Measurements from ENCODE around the gene WDR90.

The WDR90 gene

DNA sequence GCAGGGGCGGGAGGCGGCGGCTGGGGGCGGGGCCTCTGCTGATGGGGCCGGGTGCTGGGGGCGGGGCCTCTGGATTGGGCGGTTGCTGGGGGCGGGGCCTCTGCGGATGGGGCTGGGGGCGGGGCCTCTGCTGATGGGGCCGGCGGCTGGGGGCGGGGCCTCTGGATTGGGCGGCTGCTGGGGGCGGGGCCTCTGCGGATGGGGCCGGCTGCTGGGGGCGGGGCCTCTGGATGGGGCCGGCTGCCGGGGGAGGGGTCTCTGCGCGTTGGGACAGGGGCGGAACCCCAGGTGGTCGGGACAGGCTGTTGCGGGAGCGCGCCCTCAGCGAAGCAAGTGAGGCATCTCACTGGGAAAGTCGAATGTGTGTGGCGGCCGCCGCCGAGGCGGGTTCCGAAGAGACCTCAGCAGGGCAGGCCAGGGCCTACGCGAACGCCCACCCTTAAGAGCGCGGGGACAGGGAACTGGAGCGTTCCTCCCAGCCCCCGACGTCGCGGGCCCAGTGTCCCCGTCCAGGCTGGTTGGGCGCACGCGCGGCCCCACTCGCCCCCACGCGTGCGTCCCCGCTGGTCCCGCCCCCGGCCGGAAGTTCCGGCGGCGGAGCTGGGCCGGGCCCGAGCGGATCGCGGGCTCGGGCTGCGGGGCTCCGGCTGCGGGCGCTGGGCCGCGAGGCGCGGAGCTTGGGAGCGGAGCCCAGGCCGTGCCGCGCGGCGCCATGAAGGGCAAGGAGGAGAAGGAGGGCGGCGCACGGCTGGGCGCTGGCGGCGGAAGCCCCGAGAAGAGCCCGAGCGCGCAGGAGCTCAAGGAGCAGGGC, 30.9 kb downstream of the WDR90 start, which contains the start of gene STUB1:
Gene STUB1, plus strand, starts transcription at position 597 of the 811 bp plus-strand sequence. Its CDS starts 116 bp downstream, at position 713.
- H2AFZ ChIP-seq = peak within 1 kb of the TSS; percentile 72
- no peaks in the 10 kb centered on the region for H3K36me3 ChIP-seq (ENCODE audit: control insufficient read depth, insufficient read depth, low read length)
- H3K79me2 ChIP-seq = peaks cover 8% of the 10 kb centered on the region
- H3K9ac ChIP-seq = peak within 1 kb of the TSS; percentile 73
- no peaks in the 10 kb centered on the region for H3K9me3 ChIP-seq (ENCODE audit: control insufficient read depth, low read length)
- no peaks in the 10 kb centered on the region for H3K27me3 ChIP-seq (ENCODE audit: control insufficient read depth, insufficient read depth, low read length)
- H3K4me2 ChIP-seq (ENCODE audit: low read length) = peak within 1 kb of the TSS; percentile 99
- H3K4me3 ChIP-seq (ENCODE audit: low read depth, low read length) = peak within 1 kb of the TSS; percentile 77
- peaks cover 9% of the 10 kb centered on the region for H3K4me1 ChIP-seq
- TF ChIP-seq, protein P1, sequence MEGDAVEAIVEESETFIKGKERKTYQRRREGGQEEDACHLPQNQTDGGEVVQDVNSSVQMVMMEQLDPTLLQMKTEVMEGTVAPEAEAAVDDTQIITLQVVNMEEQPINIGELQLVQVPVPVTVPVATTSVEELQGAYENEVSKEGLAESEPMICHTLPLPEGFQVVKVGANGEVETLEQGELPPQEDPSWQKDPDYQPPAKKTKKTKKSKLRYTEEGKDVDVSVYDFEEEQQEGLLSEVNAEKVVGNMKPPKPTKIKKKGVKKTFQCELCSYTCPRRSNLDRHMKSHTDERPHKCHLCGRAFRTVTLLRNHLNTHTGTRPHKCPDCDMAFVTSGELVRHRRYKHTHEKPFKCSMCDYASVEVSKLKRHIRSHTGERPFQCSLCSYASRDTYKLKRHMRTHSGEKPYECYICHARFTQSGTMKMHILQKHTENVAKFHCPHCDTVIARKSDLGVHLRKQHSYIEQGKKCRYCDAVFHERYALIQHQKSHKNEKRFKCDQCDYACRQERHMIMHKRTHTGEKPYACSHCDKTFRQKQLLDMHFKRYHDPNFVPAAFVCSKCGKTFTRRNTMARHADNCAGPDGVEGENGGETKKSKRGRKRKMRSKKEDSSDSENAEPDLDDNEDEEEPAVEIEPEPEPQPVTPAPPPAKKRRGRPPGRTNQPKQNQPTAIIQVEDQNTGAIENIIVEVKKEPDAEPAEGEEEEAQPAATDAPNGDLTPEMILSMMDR (IDR thresholded peaks at IDR 0.05) = no peak
- peak within 1 kb of the TSS; percentile 79 for H3K27ac ChIP-seq

DNA sequence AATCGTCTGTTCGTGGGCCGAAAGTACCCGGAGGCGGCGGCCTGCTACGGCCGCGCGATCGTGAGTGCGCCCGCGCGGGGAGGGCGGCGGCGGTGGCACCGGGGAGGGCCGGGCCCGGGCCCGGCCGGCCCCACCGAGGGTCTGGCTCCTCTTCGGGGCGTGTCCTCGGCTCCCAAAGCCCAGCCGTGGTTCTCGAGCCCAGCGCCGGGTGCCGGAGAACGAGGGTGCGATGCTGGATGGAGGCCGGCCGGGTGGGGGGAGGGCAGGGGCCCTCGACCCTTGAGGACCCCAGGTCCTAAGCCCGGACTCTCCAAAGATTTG, 31.4 kb downstream of the WDR90 start:
- Histone ChIP-seq H3K79me2 (peaks cover 8% of the 10 kb centered on the region), H2AFZ (no peak overlapping the region), H3K27ac (peak overlapping the region; percentile 79), H3K4me2 (ENCODE audit: low read length) (peak overlapping the region; percentile 79), H3K4me3 (ENCODE audit: low read depth, low read length) (peak overlapping the region; percentile 77), H3K9ac (peak overlapping the region; percentile 73), H3K36me3 (ENCODE audit: control insufficient read depth, insufficient read depth, low read length) (no peaks in the 10 kb centered on the region), H3K4me1 (peaks cover 9% of the 10 kb centered on the region), H3K9me3 (ENCODE audit: control insufficient read depth, low read length) (no peaks in the 10 kb centered on the region), H3K27me3 (ENCODE audit: control insufficient read depth, insufficient read depth, low read length) (no peaks in the 10 kb centered on the region)
- TF ChIP-seq, protein P1 (IDR thresholded peaks at IDR 0.05) = no peak

DNA sequence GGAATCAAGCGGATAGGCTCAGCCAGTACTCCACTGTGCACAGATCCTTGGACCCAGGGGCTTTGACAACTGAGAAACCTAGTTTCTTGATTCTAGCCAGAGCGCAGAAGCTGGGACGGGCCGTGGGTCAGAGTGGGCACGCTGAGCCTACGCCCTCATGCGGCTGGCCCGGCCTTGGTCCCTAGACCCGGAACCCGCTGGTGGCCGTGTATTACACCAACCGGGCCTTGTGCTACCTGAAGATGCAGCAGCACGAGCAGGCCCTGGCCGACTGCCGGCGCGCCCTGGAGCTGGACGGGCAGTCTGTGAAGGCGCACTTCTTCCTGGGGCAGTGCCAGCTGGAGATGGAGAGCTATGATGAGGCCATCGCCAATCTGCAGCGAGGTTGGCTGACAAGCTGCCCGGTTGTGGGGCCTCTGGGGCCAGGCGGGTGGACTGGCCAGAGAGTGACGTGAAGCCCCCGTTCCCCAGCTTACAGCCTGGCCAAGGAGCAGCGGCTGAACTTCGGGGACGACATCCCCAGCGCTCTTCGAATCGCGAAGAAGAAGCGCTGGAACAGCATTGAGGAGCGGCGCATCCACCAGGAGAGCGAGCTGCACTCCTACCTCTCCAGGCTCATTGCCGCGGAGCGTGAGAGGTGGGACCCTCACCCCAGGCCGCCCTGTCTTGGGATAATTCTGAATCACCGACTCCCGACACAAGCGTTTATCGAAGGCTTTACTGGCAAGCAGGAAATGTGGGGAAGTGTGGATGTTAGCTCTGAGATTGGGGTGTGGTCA, 32.0 kb downstream of the WDR90 start:
- Histone ChIP-seq H3K79me2 (peaks cover 8% of the 10 kb centered on the region), H3K27ac (peak overlapping the region; percentile 79), H3K4me3 (ENCODE audit: low read depth, low read length) (peak overlapping the region; percentile 77), H3K4me2 (ENCODE audit: low read length) (peak overlapping the region; percentile 79), H3K36me3 (ENCODE audit: control insufficient read depth, insufficient read depth, low read length) (no peaks in the 10 kb centered on the region), H2AFZ (no peak overlapping the region), H3K9ac (peak overlapping the region; percentile 73), H3K9me3 (ENCODE audit: control insufficient read depth, low read length) (no peaks in the 10 kb centered on the region), H3K4me1 (peaks cover 9% of the 10 kb centered on the region), H3K27me3 (ENCODE audit: control insufficient read depth, insufficient read depth, low read length) (no peaks in the 10 kb centered on the region)
- TF ChIP-seq, protein P1 (IDR thresholded peaks at IDR 0.05) = peak; percentile 21

DNA sequence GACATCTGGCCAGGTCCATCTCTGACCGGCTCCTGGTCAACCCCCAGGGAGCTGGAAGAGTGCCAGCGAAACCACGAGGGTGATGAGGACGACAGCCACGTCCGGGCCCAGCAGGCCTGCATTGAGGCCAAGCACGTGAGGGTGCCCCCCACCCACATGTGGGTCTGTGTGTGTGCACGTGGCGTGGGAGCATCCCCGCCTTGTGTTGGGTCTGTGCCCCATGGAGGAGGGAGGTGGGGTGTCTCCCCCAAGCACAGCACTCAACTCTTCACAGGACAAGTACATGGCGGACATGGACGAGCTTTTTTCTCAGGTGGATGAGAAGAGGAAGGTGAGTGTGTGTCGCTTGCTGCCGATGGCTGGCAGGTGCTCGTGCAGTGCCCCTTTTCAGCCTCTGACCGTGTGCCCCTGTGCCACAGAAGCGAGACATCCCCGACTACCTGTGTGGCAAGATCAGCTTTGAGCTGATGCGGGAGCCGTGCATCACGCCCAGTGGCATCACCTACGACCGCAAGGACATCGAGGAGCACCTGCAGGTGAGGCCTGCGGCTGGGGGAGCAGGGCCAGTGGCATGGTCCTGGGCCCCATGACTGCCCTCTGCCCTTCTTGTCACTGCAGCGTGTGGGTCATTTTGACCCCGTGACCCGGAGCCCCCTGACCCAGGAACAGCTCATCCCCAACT, 32.7 kb downstream of the WDR90 start:
- Histone ChIP-seq H3K9ac (no peak overlapping the region), H3K27me3 (ENCODE audit: control insufficient read depth, insufficient read depth, low read length) (no peaks in the 10 kb centered on the region), H3K27ac (peak overlapping the region; percentile 79), H3K4me3 (ENCODE audit: low read depth, low read length) (peak overlapping the region; percentile 77), H2AFZ (no peak overlapping the region), H3K4me1 (peaks cover 9% of the 10 kb centered on the region), H3K9me3 (ENCODE audit: control insufficient read depth, low read length) (no peaks in the 10 kb centered on the region), H3K79me2 (peaks cover 8% of the 10 kb centered on the region), H3K36me3 (ENCODE audit: control insufficient read depth, insufficient read depth, low read length) (no peaks in the 10 kb centered on the region), H3K4me2 (ENCODE audit: low read length) (peak overlapping the region; percentile 11)
- TF ChIP-seq, protein P1 (IDR thresholded peaks at IDR 0.05) = no peak
